ENCODE results near the gene ASNS. TPM values are rescaled to one million over a fixed set of nuclear protein-coding genes. Genes with fewer than 3 reads are reported as not detected.
"Not testable (repeated sequence)": the region's sequence is repeated elsewhere in the genome, so short reads cannot be mapped to it uniquely, and the experiment has no call there.

The ASNS gene
- 10 to 100 TPM; 12.7 to 16.9 (median 13.6) TPM for polyA plus RNA-seq

GRCh38 chr7:97872025-97872669 lies at the start of gene ASNS:
ASNS (minus strand) TSS chr7:97872408; CDS start chr7:97869156, 3,252 bp downstream.
- WGBS, 3 donors: 1% methylated on average over 57 to 58 of the region's 58 CpGs

GRCh38 chr7:97921254-97921653 lies 49.0 kb upstream of the ASNS start:
- not testable (repeated sequence) for H3K27ac ChIP-seq (ENCODE audit: low read depth, low read length)
- WGBS, 3 donors: 87 to 91% (median 88%) methylated on average over 3 to 4 of the region's 4 CpGs

More at GRCh38 chr7:97872025-97872669, at the start of gene ASNS:
- no peak within 1 kb of the TSS for H3K27ac ChIP-seq (ENCODE audit: low read depth, low read length)

GRCh38 chr7:97915267-97915666 lies 43.1 kb upstream of the ASNS start:
- not testable (repeated sequence) for H3K27ac ChIP-seq (ENCODE audit: low read depth, low read length)
- 75 to 90% (median 88%) methylated on average over 7 of the region's 8 CpGs for WGBS, 3 donors

- WGBS, 3 donors: 60 to 94% (median 91%) methylated on average over 5 of the region's 5 CpGs
- H3K27ac ChIP-seq (ENCODE audit: low read depth, low read length): not testable (repeated sequence)
Measured at GRCh38 chr7:97912294-97912693, 40.1 kb upstream of the ASNS start.

- 91 to 97% (median 95%) methylated on average over 2 of the region's 2 CpGs for WGBS, 3 donors
- not testable (repeated sequence) for H3K27ac ChIP-seq (ENCODE audit: low read depth, low read length)
Measured at GRCh38 chr7:97896893-97897292, 24.7 kb upstream of the ASNS start.

- 56 to 70% (median 65%) methylated on average over 4 of the region's 4 CpGs for WGBS, 3 donors
- not testable (repeated sequence) for H3K27ac ChIP-seq (ENCODE audit: low read depth, low read length)
Measured at GRCh38 chr7:97891721-97892120, 19.5 kb upstream of the ASNS start.

- H3K27ac ChIP-seq (ENCODE audit: low read depth, low read length): not testable (repeated sequence)
- WGBS, 3 donors: 78 to 94% (median 87%) methylated on average over 3 of the region's 3 CpGs
Measured at GRCh38 chr7:97879527-97879926, 7.3 kb upstream of the ASNS start.

GRCh38 chr7:97874894-97875293 lies 2.7 kb upstream of the ASNS start:
- not testable (repeated sequence) for H3K27ac ChIP-seq (ENCODE audit: low read depth, low read length)
- 71 to 96% (median 93%) methylated on average over 4 of the region's 4 CpGs for WGBS, 3 donors

GRCh38 chr7:97873606-97874005 lies 1.4 kb upstream of the ASNS start:
- H3K27ac ChIP-seq (ENCODE audit: low read depth, low read length): no peak overlapping the region
- 83 to 89% (median 86%) methylated on average over 3 of the region's 3 CpGs for WGBS, 3 donors

GRCh38 chr7:97871659-97872024 lies 566 bp downstream of the ASNS start:
- WGBS, 3 donors: 5 to 8% (median 6%) methylated on average over 19 to 21 of the region's 21 CpGs
- no peak overlapping the region for H3K27ac ChIP-seq (ENCODE audit: low read depth, low read length)

- H3K27ac ChIP-seq (ENCODE audit: low read depth, low read length): no peak overlapping the region
- WGBS, 3 donors: 64 to 82% (median 73%) methylated on average over 10 of the region's 10 CpGs
Measured at GRCh38 chr7:97868788-97869187, 3.4 kb downstream of the ASNS start.

GRCh38 chr7:97868314-97868713 lies 3.9 kb downstream of the ASNS start:
- no peak overlapping the region for H3K27ac ChIP-seq (ENCODE audit: low read depth, low read length)

- WGBS, 3 donors: 46 to 85% (median 73%) methylated on average over 3 of the region's 3 CpGs
- H3K27ac ChIP-seq (ENCODE audit: low read depth, low read length): no peak overlapping the region
Measured at GRCh38 chr7:97865104-97865503, 7.1 kb downstream of the ASNS start.

- H3K27ac ChIP-seq (ENCODE audit: low read depth, low read length): no peak overlapping the region
- WGBS, 3 donors: 84 to 93% (median 90%) methylated on average over 4 of the region's 4 CpGs
Measured at GRCh38 chr7:97859606-97860204, 12.5 kb downstream of the ASNS start.

- 89 to 97% (median 94%) methylated on average over 2 of the region's 2 CpGs for WGBS, 3 donors
- H3K27ac ChIP-seq (ENCODE audit: low read depth, low read length): no peak overlapping the region
Measured at GRCh38 chr7:97858221-97858620, 14.0 kb downstream of the ASNS start.

GRCh38 chr7:97857544-97857943 lies 14.7 kb downstream of the ASNS start:
- 82 to 89% (median 88%) methylated on average over 5 of the region's 5 CpGs for WGBS, 3 donors
- no peak overlapping the region for H3K27ac ChIP-seq (ENCODE audit: low read depth, low read length)

- WGBS, 3 donors: 67 to 75% (median 71%) methylated on average over 2 of the region's 2 CpGs
- no peak overlapping the region for H3K27ac ChIP-seq (ENCODE audit: low read depth, low read length)
Measured at GRCh38 chr7:97851683-97852082, 20.5 kb downstream of the ASNS start.

GRCh38 chr7:97850262-97851031 lies 21.8 kb downstream of the ASNS start:
- H3K27ac ChIP-seq (ENCODE audit: low read depth, low read length): not testable (repeated sequence)
- WGBS, 3 donors: 83 to 92% (median 88%) methylated on average over 2 of the region's 4 CpGs

- no peak overlapping the region for H3K27ac ChIP-seq (ENCODE audit: low read depth, low read length)
- WGBS, 3 donors: 44 to 49% (median 49%) methylated on average over 5 of the region's 5 CpGs
Measured at GRCh38 chr7:97847791-97848190, 24.4 kb downstream of the ASNS start.

- 59 to 71% (median 61%) methylated on average over 4 of the region's 4 CpGs for WGBS, 3 donors
- H3K27ac ChIP-seq (ENCODE audit: low read depth, low read length): no peak overlapping the region
Measured at GRCh38 chr7:97846945-97847344, 25.3 kb downstream of the ASNS start.
